MCF 10A (cell line): ENCODE data around the gene TREX2. TPM values are rescaled to one million over a fixed set of nuclear protein-coding genes. Genes with fewer than 3 reads are reported as not detected.

Experiments
- BruUV-seq: library from RNA; stranded (reverse); fragments of 400-500 nt; replicated peaks from 2 replicates; lab custom pipeline; 2021; lab: Mats Ljungman, UMichigan
- CTCF ChIA-PET: fragments of 300-600 bp; sonication (Branson Sonifier 250); formaldehyde crosslinking; extraction: SDS; loops from one replicate; lab custom pipeline; 2021; ENCODE audit warnings: antibody characterized with exemption, inconsistent platforms; lab: Yijun Ruan, JAX
- POLR2A ChIA-PET: fragments of 300-600, 350-650 bp; sonication (Branson Sonifier 250); formaldehyde crosslinking; extraction: SDS; loops from one replicate; lab custom pipeline; 2020; ENCODE audit warnings: antibody characterized with exemption, inconsistent platforms; lab: Yijun Ruan, JAX
- DNase-seq: peaks from one replicate; pipeline ENCODE4 v3.0.0-alpha.2; 2018; ENCODE audit not compliant: unreplicated experiment
- H3K27ac Mint-ChIP-seq: one replicate; pipeline ENCODE4 v1.8.0; 2022; ENCODE audit warnings: mild to moderate bottlenecking, low read depth, mixed read lengths; ENCODE audit not compliant: unreplicated experiment
- H3K27me3 Mint-ChIP-seq: one replicate; pipeline ENCODE4 v1.8.0; 2022; ENCODE audit warnings: mixed read lengths; ENCODE audit not compliant: insufficient read depth, unreplicated experiment
- H3K36me3 Mint-ChIP-seq: one replicate; pipeline ENCODE4 v1.8.0; 2022; ENCODE audit warnings: mild to moderate bottlenecking, moderate library complexity, mixed read lengths; ENCODE audit not compliant: insufficient read depth, unreplicated experiment
- H3K4me1 Mint-ChIP-seq: one replicate; pipeline ENCODE4 v1.8.0; 2022; ENCODE audit warnings: mixed read lengths; ENCODE audit not compliant: insufficient read depth, unreplicated experiment
- H3K4me3 Mint-ChIP-seq: one replicate; pipeline ENCODE4 v1.8.0; 2022; ENCODE audit warnings: mild to moderate bottlenecking, moderate library complexity, mixed read lengths; ENCODE audit not compliant: unreplicated experiment
- H3K9me3 Mint-ChIP-seq: one replicate; pipeline ENCODE4 v1.8.0; 2022; ENCODE audit warnings: mixed read lengths; ENCODE audit not compliant: unreplicated experiment
- CTCF ChIP-seq: fragments of 200-600 bp; IDR thresholded peaks from one replicate; pipeline ENCODE4 v1.8.0; 2022; ENCODE audit warnings: antibody characterized with exemption, mild to moderate bottlenecking; ENCODE audit not compliant: unreplicated experiment
- intact Hi-C: fragments of 100-400 bp; cut with micrococcal nuclease; formaldehyde crosslinking; loops from 2 replicates; pipeline ENCODE4 v1.14.1; 2022
- total RNA-seq: library from RNA; stranded (reverse); gene quantifications from 2 replicates; pipeline ENCODE4 v1.2.3, GENCODE V29; 2022

The TREX2 gene
- total RNA-seq, 1 experiment from 2014 or later, result 0.75 TPM

GRCh38 chrX:153421856-153422255 is 24.0 kb downstream of the TREX2 start:
- H3K27ac Mint-ChIP-seq, result no peak overlapping the region
- DNase-seq, result no peak
- ChIA-PET CTCF (no interaction called here), POLR2A (no interaction called here)
- TF ChIP-seq CTCF, result no peak
- H3K4me3 Mint-ChIP-seq, result no peak overlapping the region
- H3K9me3 Mint-ChIP-seq, result no peaks in the 10 kb centered on the region
- intact Hi-C loops, result no loop called here
- H3K4me1 Mint-ChIP-seq, result no peaks in the 10 kb centered on the region
- H3K27me3 Mint-ChIP-seq, result peaks cover 21% of the 10 kb centered on the region
- no peaks in the 10 kb centered on the region for H3K36me3 Mint-ChIP-seq
- no TSS peak for BruUV-seq

- POLR2A ChIA-PET, result no interaction called here
- CTCF ChIA-PET, result interaction anchor here (0.6 kb wide), 2 partner anchors 87 to 438 kb away, joined by 3 read pairs; partner anchors contain the start of gene ZNF275
- no peak for DNase-seq
- H3K36me3 Mint-ChIP-seq, result no peaks in the 10 kb centered on the region
- H3K27ac Mint-ChIP-seq, result no peak overlapping the region
- no TSS peak for BruUV-seq
- no peaks in the 10 kb centered on the region for H3K9me3 Mint-ChIP-seq
- no peaks in the 10 kb centered on the region for H3K4me1 Mint-ChIP-seq
- intact Hi-C loops, result no loop called here
- H3K4me3 Mint-ChIP-seq, result no peak overlapping the region
- no peak for TF ChIP-seq CTCF
- H3K27me3 Mint-ChIP-seq, result peaks cover 29% of the 10 kb centered on the region
Measured at GRCh38 chrX:153420851-153421599, 24.8 kb downstream of the TREX2 start.

- CTCF ChIA-PET, result no interaction called here
- DNase-seq, result no peak
- BruUV-seq, result no TSS peak
- POLR2A ChIA-PET, result no interaction called here
- H3K27ac Mint-ChIP-seq, result no peak overlapping the region
- peaks cover 39% of the 10 kb centered on the region for H3K27me3 Mint-ChIP-seq
- intact Hi-C loops, result no loop called here
- no peak overlapping the region for H3K4me3 Mint-ChIP-seq
- no peaks in the 10 kb centered on the region for H3K9me3 Mint-ChIP-seq
- no peaks in the 10 kb centered on the region for H3K4me1 Mint-ChIP-seq
- no peak for TF ChIP-seq CTCF
- no peaks in the 10 kb centered on the region for H3K36me3 Mint-ChIP-seq
Measured at GRCh38 chrX:153417637-153418036, 28.2 kb downstream of the TREX2 start.

GRCh38 chrX:153416781-153417450 is 28.9 kb downstream of the TREX2 start:
- BruUV-seq, result no TSS peak
- Mint-ChIP-seq H3K9me3 (no peaks in the 10 kb centered on the region), H3K4me3 (no peak overlapping the region), H3K27ac (no peak overlapping the region), H3K27me3 (peaks cover 46% of the 10 kb centered on the region), H3K36me3 (no peaks in the 10 kb centered on the region), H3K4me1 (no peaks in the 10 kb centered on the region)
- ChIA-PET POLR2A (no interaction called here), CTCF (no interaction called here)
- no peak for DNase-seq
- intact Hi-C loops, result no loop called here
- TF ChIP-seq CTCF, result no peak
